ENCODE data around the gene SLC51A.

Gene SLC51A

DNA sequence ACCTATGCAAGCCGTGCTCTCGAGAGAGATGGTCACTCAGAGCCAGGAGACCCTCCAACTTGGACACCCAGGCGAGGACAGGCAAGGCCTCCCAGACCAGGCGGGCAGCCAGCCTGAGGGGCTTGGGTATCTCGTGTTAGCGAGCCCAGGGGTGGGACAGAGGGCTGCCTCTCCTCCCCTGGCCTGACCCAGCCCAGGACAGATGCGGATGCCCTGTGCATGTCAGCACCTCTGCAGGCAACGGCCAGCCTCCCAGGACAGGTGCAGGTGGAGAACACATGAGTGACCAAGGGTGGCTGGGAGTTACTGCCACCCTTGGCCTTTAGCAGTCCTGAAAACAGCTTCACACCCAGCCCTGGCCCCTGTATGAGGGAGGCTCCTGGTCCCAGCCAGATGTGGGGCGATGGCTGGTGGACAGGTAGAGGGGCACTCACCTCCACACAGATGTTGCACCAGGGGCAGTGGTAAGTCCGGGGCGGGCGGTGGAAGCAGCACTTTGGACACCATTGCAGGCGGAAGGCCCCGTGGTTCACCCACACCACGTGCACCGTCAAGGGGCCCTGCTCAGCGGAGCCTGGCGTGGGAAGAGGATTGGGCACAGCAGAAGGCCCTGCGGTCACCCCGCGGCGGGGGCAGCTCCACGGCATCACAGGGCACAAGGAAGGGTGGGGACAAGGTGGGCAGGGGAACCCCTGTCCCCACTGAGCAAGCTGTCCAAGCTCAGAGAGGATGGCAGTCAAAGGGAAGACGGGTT, 7.2 kb upstream of the SLC51A start:
- TF ChIP-seq ZBTB7A (IDR thresholded peaks at IDR 0.05; ENCODE audit: low read depth) (no peak), TAF1 (IDR thresholded peaks at IDR 0.05; ENCODE audit: low read depth) (no peak), TCF12 (IDR thresholded peaks at IDR 0.05; ENCODE audit: low read depth) (no peak), FOXM1 (IDR thresholded peaks at IDR 0.05; ENCODE audit: borderline replicate concordance, low read depth) (no peak), RAD21 (IDR thresholded peaks at IDR 0.05; ENCODE audit: low read depth) (no peak), NFIC (IDR thresholded peaks at IDR 0.05) (no peak), CEBPB (IDR thresholded peaks at IDR 0.05) (no peak), TEAD4 (IDR thresholded peaks at IDR 0.05) (no peak), EP300 (IDR thresholded peaks at IDR 0.05; ENCODE audit: borderline replicate concordance) (no peak), YY1 (IDR thresholded peaks at IDR 0.05; ENCODE audit: low read depth) (no peak), EGR1 (IDR thresholded peaks at IDR 0.05) (no peak), CREB1 (IDR thresholded peaks at IDR 0.05; ENCODE audit: low read depth) (no peak)
- TF ChIP-seq, protein P1, sequence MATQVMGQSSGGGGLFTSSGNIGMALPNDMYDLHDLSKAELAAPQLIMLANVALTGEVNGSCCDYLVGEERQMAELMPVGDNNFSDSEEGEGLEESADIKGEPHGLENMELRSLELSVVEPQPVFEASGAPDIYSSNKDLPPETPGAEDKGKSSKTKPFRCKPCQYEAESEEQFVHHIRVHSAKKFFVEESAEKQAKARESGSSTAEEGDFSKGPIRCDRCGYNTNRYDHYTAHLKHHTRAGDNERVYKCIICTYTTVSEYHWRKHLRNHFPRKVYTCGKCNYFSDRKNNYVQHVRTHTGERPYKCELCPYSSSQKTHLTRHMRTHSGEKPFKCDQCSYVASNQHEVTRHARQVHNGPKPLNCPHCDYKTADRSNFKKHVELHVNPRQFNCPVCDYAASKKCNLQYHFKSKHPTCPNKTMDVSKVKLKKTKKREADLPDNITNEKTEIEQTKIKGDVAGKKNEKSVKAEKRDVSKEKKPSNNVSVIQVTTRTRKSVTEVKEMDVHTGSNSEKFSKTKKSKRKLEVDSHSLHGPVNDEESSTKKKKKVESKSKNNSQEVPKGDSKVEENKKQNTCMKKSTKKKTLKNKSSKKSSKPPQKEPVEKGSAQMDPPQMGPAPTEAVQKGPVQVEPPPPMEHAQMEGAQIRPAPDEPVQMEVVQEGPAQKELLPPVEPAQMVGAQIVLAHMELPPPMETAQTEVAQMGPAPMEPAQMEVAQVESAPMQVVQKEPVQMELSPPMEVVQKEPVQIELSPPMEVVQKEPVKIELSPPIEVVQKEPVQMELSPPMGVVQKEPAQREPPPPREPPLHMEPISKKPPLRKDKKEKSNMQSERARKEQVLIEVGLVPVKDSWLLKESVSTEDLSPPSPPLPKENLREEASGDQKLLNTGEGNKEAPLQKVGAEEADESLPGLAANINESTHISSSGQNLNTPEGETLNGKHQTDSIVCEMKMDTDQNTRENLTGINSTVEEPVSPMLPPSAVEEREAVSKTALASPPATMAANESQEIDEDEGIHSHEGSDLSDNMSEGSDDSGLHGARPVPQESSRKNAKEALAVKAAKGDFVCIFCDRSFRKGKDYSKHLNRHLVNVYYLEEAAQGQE (IDR thresholded peaks at IDR 0.05; ENCODE audit: low read depth), result no peak
- TF ChIP-seq, protein P2, sequence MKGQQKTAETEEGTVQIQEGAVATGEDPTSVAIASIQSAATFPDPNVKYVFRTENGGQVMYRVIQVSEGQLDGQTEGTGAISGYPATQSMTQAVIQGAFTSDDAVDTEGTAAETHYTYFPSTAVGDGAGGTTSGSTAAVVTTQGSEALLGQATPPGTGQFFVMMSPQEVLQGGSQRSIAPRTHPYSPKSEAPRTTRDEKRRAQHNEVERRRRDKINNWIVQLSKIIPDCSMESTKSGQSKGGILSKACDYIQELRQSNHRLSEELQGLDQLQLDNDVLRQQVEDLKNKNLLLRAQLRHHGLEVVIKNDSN (IDR thresholded peaks at IDR 0.05), result no peak
- TF ChIP-seq, protein P3, sequence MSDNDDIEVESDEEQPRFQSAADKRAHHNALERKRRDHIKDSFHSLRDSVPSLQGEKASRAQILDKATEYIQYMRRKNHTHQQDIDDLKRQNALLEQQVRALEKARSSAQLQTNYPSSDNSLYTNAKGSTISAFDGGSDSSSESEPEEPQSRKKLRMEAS (IDR thresholded peaks at IDR 0.05), result no peak

DNA sequence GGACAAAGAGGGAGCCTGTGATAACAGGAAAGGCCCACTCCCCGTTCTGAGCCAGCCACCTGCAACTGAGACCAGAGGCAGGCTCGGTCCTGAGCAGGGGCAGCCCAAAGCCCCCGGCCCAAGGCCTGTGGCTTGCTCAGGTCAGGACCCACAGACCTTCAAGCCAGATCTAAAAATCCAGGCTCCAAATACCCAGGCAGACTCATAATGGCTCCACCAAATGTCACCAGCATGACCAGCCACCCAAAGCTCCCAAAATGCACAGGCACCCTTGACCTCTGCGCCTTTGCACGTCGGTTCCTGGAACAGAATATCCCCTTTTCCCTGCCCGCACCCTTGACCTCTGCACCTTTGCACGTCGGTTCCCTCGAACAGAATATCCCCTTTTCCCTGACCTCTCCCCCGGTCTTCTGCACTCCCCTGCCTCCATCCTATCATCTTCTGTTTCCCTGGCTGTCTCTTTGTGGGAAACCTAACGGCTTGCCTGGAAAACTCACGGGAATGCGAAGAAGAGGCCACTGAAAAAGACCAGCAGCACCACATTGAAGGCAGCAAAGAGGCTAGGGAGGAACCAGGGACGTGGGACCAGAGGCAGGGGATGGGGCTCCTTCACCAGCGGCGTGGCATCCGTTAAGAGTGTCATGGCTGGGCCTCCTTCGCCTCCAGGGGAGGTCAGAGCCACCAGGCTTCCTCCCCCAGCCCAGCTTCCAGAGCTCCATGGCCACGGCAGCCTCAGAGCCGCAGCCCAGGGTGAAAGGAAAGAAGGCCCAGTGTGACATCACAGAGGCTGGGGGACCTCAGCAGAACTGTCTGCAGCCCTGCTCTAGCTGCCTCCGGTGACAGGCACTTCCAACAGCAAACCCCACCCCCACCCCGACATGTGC, 5.4 kb upstream of the SLC51A start, which contains the start of gene ZDHHC19:
Gene ZDHHC19, minus strand, starts transcription at position 728 of the 884 bp plus-strand sequence. Its CDS starts 85 bp downstream, at position 643.
- no peak for TF ChIP-seq TCF12 (IDR thresholded peaks at IDR 0.05; ENCODE audit: low read depth)
- TF ChIP-seq EP300 (IDR thresholded peaks at IDR 0.05; ENCODE audit: borderline replicate concordance), result no peak
- TF ChIP-seq TEAD4 (IDR thresholded peaks at IDR 0.05), result no peak
- no peak for TF ChIP-seq NFIC (IDR thresholded peaks at IDR 0.05)
- TF ChIP-seq EGR1 (IDR thresholded peaks at IDR 0.05), result no peak
- no peak for TF ChIP-seq CREB1 (IDR thresholded peaks at IDR 0.05; ENCODE audit: low read depth)
- TF ChIP-seq, protein P3 (IDR thresholded peaks at IDR 0.05), result no peak
- TF ChIP-seq RAD21 (IDR thresholded peaks at IDR 0.05; ENCODE audit: low read depth), result no peak
- TF ChIP-seq FOXM1 (IDR thresholded peaks at IDR 0.05; ENCODE audit: borderline replicate concordance, low read depth), result no peak
- no peak for TF ChIP-seq TAF1 (IDR thresholded peaks at IDR 0.05; ENCODE audit: low read depth)
- TF ChIP-seq, protein P1 (IDR thresholded peaks at IDR 0.05; ENCODE audit: low read depth), result no peak
- TF ChIP-seq YY1 (IDR thresholded peaks at IDR 0.05; ENCODE audit: low read depth), result no peak
- no peak for TF ChIP-seq ZBTB7A (IDR thresholded peaks at IDR 0.05; ENCODE audit: low read depth)
- TF ChIP-seq, protein P2 (IDR thresholded peaks at IDR 0.05), result no peak
- TF ChIP-seq CEBPB (IDR thresholded peaks at IDR 0.05), result no peak

DNA sequence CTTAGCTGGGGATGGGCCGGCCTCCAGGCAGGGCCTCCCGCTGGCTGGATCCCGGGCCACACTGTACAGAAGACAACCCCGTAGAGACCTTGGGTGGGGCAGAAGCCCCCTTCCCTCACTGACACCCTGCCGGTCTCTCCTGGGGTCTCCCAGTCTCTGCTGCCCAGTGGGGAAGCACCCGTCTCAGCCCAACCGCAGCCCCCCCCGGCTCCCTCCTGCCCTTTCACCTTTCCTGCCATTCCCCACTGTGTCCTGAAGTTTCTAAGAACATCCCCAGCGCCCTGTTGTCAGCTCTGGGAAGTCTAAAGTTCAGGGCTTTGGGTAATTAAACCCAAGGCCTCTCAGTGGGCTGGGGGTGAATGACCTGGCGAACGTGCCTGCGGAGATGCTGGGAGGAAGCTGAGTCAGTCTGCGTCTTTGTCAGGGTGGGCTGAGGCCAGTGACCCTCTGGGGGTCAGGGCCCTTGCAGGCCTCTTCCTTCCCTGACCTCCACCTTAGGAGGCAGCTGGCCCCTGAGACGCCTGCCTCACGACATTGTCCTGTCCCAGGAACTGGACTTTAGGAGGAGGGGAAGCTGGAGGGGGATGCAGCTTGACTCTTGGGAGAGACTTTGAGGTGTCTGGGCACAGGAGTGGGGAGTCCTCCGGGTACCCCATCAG, 1.4 kb upstream of the SLC51A start:
- TF ChIP-seq NFIC (IDR thresholded peaks at IDR 0.05) (no peak), CEBPB (IDR thresholded peaks at IDR 0.05) (no peak), FOXM1 (IDR thresholded peaks at IDR 0.05; ENCODE audit: borderline replicate concordance, low read depth) (no peak), TAF1 (IDR thresholded peaks at IDR 0.05; ENCODE audit: low read depth) (no peak), ZBTB7A (IDR thresholded peaks at IDR 0.05; ENCODE audit: low read depth) (no peak), RAD21 (IDR thresholded peaks at IDR 0.05; ENCODE audit: low read depth) (no peak), EGR1 (IDR thresholded peaks at IDR 0.05) (no peak), EP300 (IDR thresholded peaks at IDR 0.05; ENCODE audit: borderline replicate concordance) (no peak), YY1 (IDR thresholded peaks at IDR 0.05; ENCODE audit: low read depth) (no peak), TEAD4 (IDR thresholded peaks at IDR 0.05) (no peak), CREB1 (IDR thresholded peaks at IDR 0.05; ENCODE audit: low read depth) (no peak), TCF12 (IDR thresholded peaks at IDR 0.05; ENCODE audit: low read depth) (no peak)
- TF ChIP-seq, protein P3 (IDR thresholded peaks at IDR 0.05), result no peak
- TF ChIP-seq, protein P1 (IDR thresholded peaks at IDR 0.05; ENCODE audit: low read depth), result no peak
- TF ChIP-seq, protein P2 (IDR thresholded peaks at IDR 0.05), result no peak

All from Ishikawa (cell line).